Measurements from ENCODE around the gene DUSP2.

The DUSP2 gene

GRCh38 chr2:96099861-96100798 lies 45.1 kb downstream of the DUSP2 start:
- DNase-seq, result no peak

DNA sequence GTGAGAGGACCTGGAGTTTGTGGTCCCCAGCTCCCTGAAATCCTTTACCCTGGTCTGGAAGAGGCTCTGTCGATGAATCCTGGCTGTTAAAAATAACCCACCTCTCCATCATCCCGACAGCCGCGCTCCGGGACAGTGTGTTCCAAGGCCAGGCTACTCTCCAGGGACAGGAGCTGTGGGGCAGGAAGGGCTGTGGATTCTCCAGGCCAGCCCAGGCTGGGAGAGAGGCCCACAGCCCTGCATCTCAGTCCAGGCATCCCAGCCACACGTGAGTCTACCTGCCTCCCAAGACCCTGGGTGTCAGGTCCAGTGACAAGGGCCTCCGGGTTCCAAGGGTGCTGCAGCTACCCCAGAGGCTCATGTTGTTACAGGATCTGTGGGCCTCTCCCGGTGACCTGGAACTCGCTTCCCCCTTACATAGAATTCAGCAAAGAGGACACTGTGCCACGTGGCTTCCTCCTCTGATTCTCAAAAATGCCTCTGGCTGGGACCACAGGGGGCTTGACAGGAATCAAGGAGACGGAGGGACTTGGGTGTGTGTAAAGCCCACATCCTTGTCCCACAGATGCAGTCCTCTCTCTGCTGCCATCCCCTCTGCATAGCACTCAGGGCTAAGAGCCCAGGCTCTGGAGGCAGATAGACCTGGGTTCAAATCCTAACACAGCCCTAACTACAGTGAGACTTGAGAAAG lies 46.2 kb downstream of the DUSP2 start:
- DNase-seq, result no peak

DNA sequence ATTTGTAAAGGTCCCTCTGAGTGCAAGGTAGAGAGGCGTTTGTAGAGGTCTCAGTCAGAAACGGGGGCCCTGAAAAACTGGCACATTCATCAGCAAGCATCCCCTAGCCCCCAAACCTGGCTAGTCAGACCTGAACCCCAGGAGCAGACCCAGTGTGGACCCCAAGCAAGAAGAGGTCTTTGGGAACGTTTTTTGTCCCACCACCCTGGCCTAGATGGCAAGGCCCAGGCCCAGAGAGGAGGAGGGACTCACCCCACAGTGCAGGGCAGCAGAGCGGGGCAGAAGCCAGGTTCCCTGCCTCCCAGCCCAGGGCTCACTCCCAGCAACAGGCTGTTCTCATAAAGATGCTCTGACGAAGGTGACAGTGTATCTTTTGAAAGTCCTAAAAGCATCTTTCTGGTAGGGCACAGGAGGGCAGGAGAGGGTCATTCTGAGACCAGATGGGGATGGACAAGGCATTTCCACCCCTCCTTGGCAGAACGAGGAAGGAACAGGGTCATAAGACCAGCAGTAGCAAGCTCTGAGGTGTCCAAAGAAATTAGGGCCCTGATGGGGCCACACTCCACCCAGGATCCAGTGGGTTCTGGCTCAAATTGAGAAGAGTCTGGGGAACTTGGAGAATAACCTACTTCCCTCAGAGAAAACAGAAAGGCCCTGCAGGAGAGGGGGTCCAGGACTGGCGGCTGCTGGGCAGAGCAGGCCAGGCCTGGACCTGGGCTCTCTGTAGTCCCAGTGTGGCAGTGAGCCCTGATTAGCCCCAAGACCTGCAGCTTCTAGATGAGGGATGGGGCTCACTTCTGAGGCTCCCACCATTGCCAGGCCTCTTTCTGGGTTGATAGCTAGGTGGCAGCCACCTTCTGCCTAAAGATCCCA lies 47.1 kb downstream of the DUSP2 start:
- DNase-seq, result no peak

GRCh38 chr2:96097441-96097840 lies 47.8 kb downstream of the DUSP2 start:
- DNase-seq, result no peak

DNA sequence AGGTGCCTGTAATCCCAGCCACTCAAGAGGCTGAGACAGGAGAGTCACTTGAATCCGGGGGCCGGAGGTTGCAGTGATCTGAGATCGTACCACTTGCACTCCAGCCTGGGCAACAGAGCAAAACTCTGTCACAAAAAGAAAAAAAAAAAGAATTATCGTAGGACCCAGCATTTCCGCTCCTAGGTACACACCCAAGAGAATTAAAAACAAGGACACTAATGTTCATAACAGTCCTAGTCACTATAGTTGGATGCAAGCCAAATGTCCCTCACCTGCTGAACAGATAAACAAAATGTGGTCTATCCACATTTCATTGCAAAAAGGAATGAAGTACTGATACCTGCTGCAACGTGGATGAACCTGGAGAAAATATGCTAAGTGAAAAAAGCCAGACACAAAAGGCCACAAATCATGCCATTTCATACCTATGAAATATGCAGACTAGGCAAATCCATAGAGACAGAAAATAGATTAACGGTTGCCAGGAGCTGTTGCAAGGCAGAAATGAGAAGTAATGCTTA lies 50.1 kb downstream of the DUSP2 start:
- DNase-seq, result no peak

DNA sequence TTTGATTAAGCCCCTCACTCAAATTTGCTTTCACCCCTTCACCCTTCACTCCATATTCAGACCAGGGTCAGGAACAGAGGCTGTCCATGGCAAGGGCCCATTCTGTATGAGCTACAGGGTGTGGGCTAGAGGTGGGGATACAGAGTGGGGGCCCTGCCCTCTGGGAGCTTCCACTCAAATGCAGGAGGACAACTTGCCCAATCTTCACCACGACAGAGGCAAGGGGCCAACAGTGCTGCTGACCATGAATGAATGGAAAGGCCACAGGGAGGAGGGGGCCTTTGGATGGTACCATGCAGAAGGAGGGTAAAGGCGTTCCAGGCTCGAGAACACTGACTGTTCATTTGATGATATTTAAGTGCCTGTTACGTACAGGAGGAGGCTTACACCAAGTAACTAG lies 51.7 kb downstream of the DUSP2 start:
- DNase-seq, result no peak

All from hippocampal formation (tissue), 2 donors.